Gastrocnemius medialis (tissue), 4 donors: ENCODE results near the gene ABHD12B. TPM values are rescaled to one million over a fixed set of nuclear protein-coding genes. Genes with fewer than 3 reads are reported as not detected.

Experiments
- ATAC-seq, 2 donors: fragments of 150-250 bp; one replicate each; pipeline ENCODE4 v1.9.1; 2016
- DNase-seq, 2 donors: peaks; one replicate each; pipeline ENCODE4 v3.0.0-alpha.2; 2019
- H3K27ac ChIP-seq, 4 donors: fragments of 200-600 bp; sonication (generic); 1 replicate in 1 of 4; 2 replicates in 3 of 4; pipeline ENCODE4 v1.5.1; 2016 to 2018; ENCODE audit warnings: mild to moderate bottlenecking in 2 of 4, moderate library complexity in 1 of 4
- H3K27me3 ChIP-seq, 3 donors: fragments of 200-600 bp; sonication (generic) in 2 of 3; 1 replicate in 1 of 3; 2 replicates in 2 of 3; pipeline versions ENCODE4 v1.5.1 to v1.6.0; 2016 to 2019; ENCODE audit warnings: mild to moderate bottlenecking in 1 of 3, moderate library complexity in 1 of 3
- H3K36me3 ChIP-seq, 2 donors: fragments of 200-600 bp; sonication (generic) in 1 of 2; one replicate each; pipeline ENCODE4 v1.5.1; 2017 to 2018
- H3K4me1 ChIP-seq, 2 donors: fragments of 200-600 bp; sonication (generic) in 1 of 2; one replicate each; pipeline ENCODE4 v1.5.1; 2016 to 2017; ENCODE audit warnings: mild to moderate bottlenecking in 2 of 2
- H3K4me3 ChIP-seq, 4 donors: fragments of 200-600 bp; sonication (generic) in 3 of 4; 1 replicate in 1 of 4; 2 replicates in 3 of 4; pipeline ENCODE4 v1.5.1; 2016 to 2019; ENCODE audit warnings: mild to moderate bottlenecking in 2 of 4
- H3K9me3 ChIP-seq, 3 donors: fragments of 200-600 bp; sonication (generic) in 2 of 3; 1 replicate in 1 of 3; 2 replicates in 2 of 3; pipeline ENCODE4 v1.5.1; 2016 to 2019
- CTCF ChIP-seq, 5 experiments: fragments of 450-650 bp in 3 of 5; fragments of 200-600 bp in 2 of 5; sonication (generic) in 2 of 5; IDR thresholded peaks in 4 of 5; conservative IDR thresholded peaks in 1 of 5; 1 replicate in 4 of 5; 2 replicates in 1 of 5; pipeline ENCODE4 v1.5.1; 2016 to 2019; ENCODE audit warnings: antibody characterized with exemption in 5 of 5, mild to moderate bottlenecking in 3 of 5, moderate library complexity in 3 of 5
- POLR2A ChIP-seq, 2 donors: fragments of 450-650 bp; IDR thresholded peaks; one replicate each; pipeline ENCODE4 v1.6.1; 2017; ENCODE audit warnings: antibody characterized with exemption in 2 of 2, mild to moderate bottlenecking in 2 of 2, moderate library complexity in 2 of 2
- in situ Hi-C, 4 donors: fragments of 200-750 bp; cut with MboI; loops; one replicate each; pipeline versions ENCODE4 v1.15.0 to v1.8.0; 2017; ENCODE audit warnings: low sequenced_read_pairs in 4 of 4
- intact Hi-C: fragments of 100-400 bp; cut with DNase I; formaldehyde crosslinking; loops from one replicate; pipeline ENCODE4 v1.15.1; 2023; ENCODE audit warnings: low total_unique reads
- total RNA-seq, 4 donors: library from RNA; depleted of rRNA; stranded (reverse); fragments of >200 nt; gene quantifications; one replicate each; pipeline versions ENCODE4 v1.1.0 to v1.2.3, GENCODE V29; 2016

Gene ABHD12B
- total RNA-seq, 4 donors from 2014 or later: not detected

GRCh38 chr14:50947446-50947845 lies 75.6 kb downstream of the ABHD12B start:
- DNase-seq (no peak), ATAC-seq (no peak)
- intact Hi-C loops (loop anchor here (10.0 kb wide), 1 partner anchor 837 kb away; no protein-coding TSS in a partner anchor), in situ Hi-C loops (no loop called here)
- Histone ChIP-seq H3K4me1 (peaks cover 4 to 7% of the 10 kb centered on the region in 2 donors), H3K4me3 (no peak overlapping the region), H3K36me3 (no peaks in the 10 kb centered on the region), H3K27ac (no peak overlapping the region), H3K27me3 (peaks cover 0 to 8% (median 3%) of the 10 kb centered on the region in 3 donors), H3K9me3 (no peaks in the 10 kb centered on the region)
- TF ChIP-seq POLR2A (IDR thresholded peaks at IDR 0.05) (no peak), CTCF (IDR thresholded peaks at IDR 0.05 in 4 of 5, conservative IDR thresholded peaks at IDR 0.05 in 1 of 5) (no peak)

GRCh38 chr14:50948205-50948604 lies 76.4 kb downstream of the ABHD12B start:
- DNase-seq: no peak
- Histone ChIP-seq H3K4me1 (peaks cover 4 to 7% of the 10 kb centered on the region in 2 donors), H3K4me3 (no peak overlapping the region), H3K36me3 (no peaks in the 10 kb centered on the region), H3K27ac (no peak overlapping the region), H3K27me3 (peaks cover 0 to 8% (median 3%) of the 10 kb centered on the region in 3 donors), H3K9me3 (no peaks in the 10 kb centered on the region)
- TF ChIP-seq CTCF (IDR thresholded peaks at IDR 0.05 in 4 of 5, conservative IDR thresholded peaks at IDR 0.05 in 1 of 5) (no peak), POLR2A (IDR thresholded peaks at IDR 0.05) (no peak)
- intact Hi-C loops: loop anchor here (10.0 kb wide), 1 partner anchor 837 kb away; no protein-coding TSS in a partner anchor
- in situ Hi-C loops: no loop called here
- ATAC-seq: no peak

- DNase-seq: no peak
- TF ChIP-seq CTCF (IDR thresholded peaks at IDR 0.05 in 4 of 5, conservative IDR thresholded peaks at IDR 0.05 in 1 of 5) (no peak), POLR2A (IDR thresholded peaks at IDR 0.05) (no peak)
- in situ Hi-C loops: loop anchor here (10.0 to 25.0 kb wide), 4 partner anchors 261 to 836 kb away; partner anchors contain the start of gene TMX1 (in 1 of the 4)
- no peak overlapping the region for H3K27ac ChIP-seq
- H3K9me3 ChIP-seq: no peaks in the 10 kb centered on the region
- H3K4me1 ChIP-seq: peaks cover 0 to 10% of the 10 kb centered on the region in 2 donors
- H3K4me3 ChIP-seq: no peak overlapping the region
- H3K36me3 ChIP-seq: no peaks in the 10 kb centered on the region
- no peak for ATAC-seq
- intact Hi-C loops: no loop called here
- no peaks in the 10 kb centered on the region for H3K27me3 ChIP-seq
These were observed 79.2 kb downstream of the ABHD12B start for GRCh38 chr14:50951032-50951431.

GRCh38 chr14:50953502-50953901 lies 81.6 kb downstream of the ABHD12B start:
- no peak for DNase-seq
- no peaks in the 10 kb centered on the region for H3K36me3 ChIP-seq
- no peak overlapping the region for H3K27ac ChIP-seq
- H3K4me1 ChIP-seq: peaks cover 0 to 10% of the 10 kb centered on the region in 2 donors
- ATAC-seq: no peak
- in situ Hi-C loops: loop anchor here (10.0 to 25.0 kb wide), 4 partner anchors 259 to 834 kb away; partner anchors contain the start of gene TMX1 (in 1 of the 4)
- H3K4me3 ChIP-seq: no peak overlapping the region
- H3K27me3 ChIP-seq: no peaks in the 10 kb centered on the region
- H3K9me3 ChIP-seq: no peaks in the 10 kb centered on the region
- TF ChIP-seq POLR2A (IDR thresholded peaks at IDR 0.05) (no peak), CTCF (IDR thresholded peaks at IDR 0.05 in 4 of 5, conservative IDR thresholded peaks at IDR 0.05 in 1 of 5) (no peak)
- intact Hi-C loops: no loop called here

Other genes starting within 250 kb of the ABHD12B start
- 10 to 100 TPM; 18.3 to 68.7 (median 36.8) TPM for gene SAV1, start 203.7 kb upstream of the ABHD12B start, total RNA-seq
- 10 to 100 TPM; 16.2 to 49.3 (median 29.2) TPM for gene NIN, start 40.9 kb upstream of the ABHD12B start, total RNA-seq
- gene PYGL, start 72.4 kb downstream of the ABHD12B start, total RNA-seq: 1 to 10 TPM; 4.8 to 8.6 (median 6.4) TPM
- 1 to 10 TPM in 2 of 4 donors, under 1 TPM in 2; 0.26 to 3.0 (median 0.87) TPM for gene TRIM9, start 223.1 kb downstream of the ABHD12B start, total RNA-seq